Mucosa of descending colon (tissue), 3 donors: Measurements from ENCODE around the gene PLEKHN1. TPM values are rescaled to one million over a fixed set of nuclear protein-coding genes. Genes with fewer than 3 reads are reported as not detected.

Experiments used
- ATAC-seq: fragments of 200-7000 bp; cut with Tn5 transposase; one replicate; pipeline ENCODE4 v1.9.1; 2020; ENCODE audit warnings: mild to moderate bottlenecking, moderate library complexity
- DNase-seq, 3 donors: peaks; one replicate each; pipeline ENCODE4 v3.0.0-alpha.2; 2020
- H3K36me3 ChIP-seq: fragments of 200-600 bp; one replicate; pipeline ENCODE4 v1.8.0; 2021; ENCODE audit warnings: low read depth, mild to moderate bottlenecking
- H3K4me1 ChIP-seq: fragments of 200-600 bp; one replicate; pipeline ENCODE4 v1.8.0; 2021; ENCODE audit warnings: low read depth, mild to moderate bottlenecking
- H3K4me3 ChIP-seq: fragments of 200-600 bp; one replicate; pipeline ENCODE4 v1.8.0; 2021; ENCODE audit warnings: mild to moderate bottlenecking
- H3K9me3 ChIP-seq: fragments of 200-600 bp; one replicate; pipeline ENCODE4 v1.8.0; 2021; ENCODE audit warnings: mild to moderate bottlenecking
- CTCF ChIP-seq: fragments of 200-600 bp; IDR thresholded peaks from one replicate; pipeline ENCODE4 v1.8.0; 2022; ENCODE audit warnings: antibody characterized with exemption, mild to moderate bottlenecking
- intact Hi-C, 2 donors: fragments of 100-400 bp; cut with DNase I in 1 of 2; cut with micrococcal nuclease in 1 of 2; formaldehyde crosslinking; loops; one replicate each; pipeline versions ENCODE4 v1.11.0 to v1.11.1; 2022; cut with DNase I, micrococcal nuclease
- total RNA-seq, 3 donors: library from RNA; stranded (reverse); fragmentation: NEBNext Ultra II Directional in 2 of 3; extraction: Animal tissue kit (Norgen Biotek cat#: 25700) in 2 of 3; gene quantifications; one replicate each; pipeline versions ENCODE4 v1.2.1 to v1.2.4, GENCODE V29; 2021 to 2023
- donor health status: DM: no; HTN: no; CAD: no; lungs with moderate emphysema.
- donor health status: DM: no; HTN: no; CAD: no.
- donor health status: DM: no; HTN: yes; CAD: no.

Gene PLEKHN1
- total RNA-seq, 3 donors from 2014 or later, result 0.23 to 0.99 (median 0.32) TPM

DNA sequence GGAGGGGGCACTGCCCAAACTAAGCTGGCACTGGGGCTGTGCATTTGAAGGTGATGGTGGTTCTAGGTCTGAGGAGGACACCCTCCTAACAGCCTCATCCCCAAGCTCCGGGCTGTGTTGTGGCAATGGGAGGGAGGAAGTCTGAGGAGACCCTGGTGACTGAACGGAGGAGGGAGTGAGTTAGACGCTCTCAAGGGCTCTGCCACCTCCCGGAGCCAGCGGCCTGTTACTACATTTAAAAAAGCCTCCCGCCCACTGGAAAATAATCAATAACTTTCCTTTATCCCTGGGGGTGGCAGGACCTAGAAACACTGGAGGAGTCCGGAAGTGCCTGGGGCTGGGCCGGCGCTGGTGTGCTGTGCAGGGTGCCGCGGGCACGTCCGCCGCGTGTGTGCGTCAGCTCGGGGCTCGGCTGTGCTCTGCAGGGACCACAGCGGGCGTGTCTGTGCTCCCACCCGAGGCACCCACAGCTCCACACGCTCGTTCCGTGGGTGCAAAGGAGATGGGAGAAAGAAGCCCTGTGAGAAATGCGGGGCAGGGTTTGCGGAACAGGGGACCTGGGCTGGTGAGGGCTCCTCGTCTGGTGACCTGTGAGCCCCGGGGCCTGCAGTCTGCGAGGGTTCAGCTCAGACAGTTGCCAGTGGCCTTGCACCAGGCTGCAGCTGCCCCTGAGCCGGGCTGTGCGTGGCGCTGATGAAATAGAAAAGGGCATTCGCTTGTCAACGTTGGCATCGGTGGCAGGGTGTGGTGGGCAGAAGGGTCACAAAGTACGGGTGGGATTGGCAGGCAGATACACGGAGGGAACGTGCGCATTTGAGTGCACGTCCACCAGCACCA, 37.2 kb upstream of the PLEKHN1 start:
- Histone ChIP-seq H3K36me3 (no peaks in the 10 kb centered on the region), H3K9me3 (no peaks in the 10 kb centered on the region), H3K4me3 (no peak overlapping the region), H3K4me1 (peaks cover 17% of the 10 kb centered on the region)
- DNase-seq (no peak), ATAC-seq (no peak)
- TF ChIP-seq CTCF, result no peak
- intact Hi-C loops, result no loop called here

DNA sequence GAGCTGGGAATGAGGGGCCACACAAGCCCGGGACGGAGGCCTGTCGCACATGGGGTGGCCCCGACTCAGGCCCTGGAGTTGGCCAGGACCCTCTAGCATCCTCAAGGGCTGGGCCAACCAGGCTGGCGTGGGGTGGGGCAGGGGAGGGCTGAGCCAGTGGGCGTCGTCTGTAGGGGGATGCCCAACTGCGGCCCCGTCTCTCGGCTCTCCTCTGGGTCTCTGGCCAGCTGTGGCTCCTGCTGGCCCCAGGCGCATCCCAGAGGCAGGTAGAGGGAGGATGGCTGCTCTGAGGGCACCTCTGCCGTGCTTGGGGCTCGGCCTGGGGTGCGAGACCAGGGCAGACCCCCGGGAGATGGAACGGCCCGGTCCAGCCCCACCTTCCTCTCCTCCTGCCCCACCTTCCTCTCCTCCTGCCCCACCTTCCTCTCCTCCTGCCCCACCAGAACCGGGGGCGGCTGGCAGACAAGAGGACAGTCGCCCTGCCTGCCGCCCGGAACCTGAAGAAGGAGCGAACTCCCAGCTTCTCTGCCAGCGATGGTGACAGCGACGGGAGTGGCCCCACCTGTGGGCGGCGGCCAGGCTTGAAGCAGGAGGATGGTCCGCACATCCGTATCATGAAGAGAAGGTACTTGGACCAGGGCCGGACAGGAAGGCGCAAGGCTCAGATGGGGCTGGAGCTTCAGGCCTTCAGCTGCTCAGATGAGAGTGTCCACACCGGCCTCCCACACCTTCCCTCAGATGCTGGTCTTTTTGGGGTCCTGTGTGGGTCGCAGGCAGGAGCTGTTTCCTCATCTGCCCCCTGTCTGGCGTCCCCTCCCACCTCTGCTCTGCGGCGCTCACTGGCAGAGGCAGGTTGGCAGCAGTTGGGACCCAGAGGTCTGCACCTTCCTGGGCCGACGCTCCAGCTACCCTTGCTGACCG, 36.3 kb upstream of the PLEKHN1 start:
- DNase-seq (no peak), ATAC-seq (no peak)
- TF ChIP-seq CTCF, result no peak
- Histone ChIP-seq H3K4me1 (peaks cover 13% of the 10 kb centered on the region), H3K4me3 (no peak overlapping the region), H3K36me3 (no peaks in the 10 kb centered on the region), H3K9me3 (no peaks in the 10 kb centered on the region)
- intact Hi-C loops, result no loop called here

DNA sequence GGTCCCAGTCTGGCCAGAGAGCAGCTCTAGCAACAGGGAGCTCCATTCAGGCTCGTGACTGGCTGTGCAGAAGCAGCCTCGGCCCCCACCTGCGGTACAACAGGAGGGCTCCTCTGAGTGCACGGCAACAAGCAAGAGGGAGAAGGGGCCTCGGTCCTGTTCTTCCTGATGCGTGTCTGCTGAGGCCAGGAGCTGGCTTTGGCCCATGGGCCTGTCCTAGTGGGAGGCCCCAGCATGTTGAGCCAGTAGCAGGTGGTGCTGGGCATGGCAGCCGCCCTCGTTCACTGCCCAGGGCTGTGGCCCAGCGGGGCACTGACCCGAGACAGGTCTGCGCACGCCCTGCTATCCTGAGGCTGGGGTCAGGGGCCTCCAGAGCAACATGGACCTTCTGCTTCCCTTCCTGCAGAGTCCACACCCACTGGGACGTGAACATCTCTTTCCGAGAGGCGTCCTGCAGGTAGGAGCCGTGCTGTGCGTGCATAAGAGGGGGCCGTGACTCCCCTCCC, 35.6 kb upstream of the PLEKHN1 start:
- intact Hi-C loops, result no loop called here
- H3K4me3 ChIP-seq, result no peak overlapping the region
- ATAC-seq, result no peak
- TF ChIP-seq CTCF, result no peak
- DNase-seq, result no peak
- no peaks in the 10 kb centered on the region for H3K9me3 ChIP-seq
- no peaks in the 10 kb centered on the region for H3K36me3 ChIP-seq
- peaks cover 7% of the 10 kb centered on the region for H3K4me1 ChIP-seq

DNA sequence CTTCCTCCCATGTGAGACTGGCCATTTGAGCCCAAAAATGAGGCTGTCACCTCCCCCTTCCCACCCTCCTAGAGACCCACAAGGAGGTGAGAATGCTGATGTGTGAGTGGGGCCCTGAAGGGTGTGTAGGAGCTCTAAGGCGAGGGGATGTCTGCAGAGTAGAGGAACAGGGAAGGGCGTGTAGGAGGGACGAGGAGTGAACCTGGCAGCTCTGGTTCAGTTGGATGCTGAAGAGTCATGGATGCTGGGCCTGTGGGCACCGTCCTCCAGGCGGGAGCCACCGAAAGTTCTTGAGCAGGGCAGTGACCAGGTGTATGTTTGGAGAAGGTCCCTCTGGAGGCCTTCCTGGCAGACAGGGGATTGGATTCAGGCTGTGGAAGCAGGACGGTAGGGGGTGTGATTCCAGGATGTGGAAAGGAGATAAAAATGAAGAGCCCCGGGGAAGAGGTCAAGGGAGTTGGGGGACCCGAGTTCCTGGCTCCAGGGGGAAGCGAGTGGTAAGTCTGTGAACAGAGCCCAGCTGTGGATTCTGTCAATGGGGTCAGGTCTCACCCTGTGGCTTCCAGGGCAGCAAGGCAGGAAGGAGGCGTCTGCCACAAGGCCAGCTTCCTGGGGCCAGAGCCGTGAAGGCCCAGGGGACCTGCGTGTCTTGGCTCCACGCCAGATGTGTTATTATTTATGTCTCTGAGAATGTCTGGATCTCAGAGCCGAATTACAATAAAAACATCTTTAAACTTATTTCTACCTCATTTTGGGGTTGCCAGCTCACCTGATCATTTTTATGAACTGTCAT, 34.7 kb upstream of the PLEKHN1 start:
- intact Hi-C loops, result no loop called here
- H3K4me1 ChIP-seq, result peaks cover 4% of the 10 kb centered on the region
- no peak for TF ChIP-seq CTCF
- no peak for DNase-seq
- ATAC-seq, result no peak
- H3K4me3 ChIP-seq, result no peak overlapping the region
- H3K36me3 ChIP-seq, result no peaks in the 10 kb centered on the region
- no peaks in the 10 kb centered on the region for H3K9me3 ChIP-seq

DNA sequence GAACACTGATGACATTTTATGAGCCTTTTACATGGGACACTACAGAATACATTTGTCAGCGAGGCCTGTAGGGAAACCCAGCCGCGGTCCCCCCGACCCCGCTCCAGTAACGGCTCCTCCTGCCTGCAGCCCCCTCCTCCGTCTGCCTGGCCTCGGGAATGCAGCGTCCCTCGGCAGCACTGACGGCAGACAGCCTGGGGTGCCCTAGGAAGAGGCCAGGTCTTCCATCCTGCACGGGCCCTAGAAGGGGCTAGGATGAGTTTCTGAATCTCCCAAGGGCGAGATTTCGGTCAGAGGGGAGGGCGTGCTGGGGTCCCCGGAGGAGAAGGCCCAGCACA, 34.1 kb upstream of the PLEKHN1 start:
- intact Hi-C loops, result no loop called here
- TF ChIP-seq CTCF, result no peak
- ATAC-seq (no peak), DNase-seq (no peak)
- H3K4me3 ChIP-seq, result no peak overlapping the region
- peaks cover 4% of the 10 kb centered on the region for H3K4me1 ChIP-seq
- H3K36me3 ChIP-seq, result no peaks in the 10 kb centered on the region
- H3K9me3 ChIP-seq, result no peaks in the 10 kb centered on the region
